ENCODE data around the gene PRSS38.

- no peak for TF ChIP-seq CTCF (IDR thresholded peaks at IDR 0.05)
- no peak for TF ChIP-seq POLR2A (IDR thresholded peaks at IDR 0.05)
Observed at GRCh38 chr1:227789084-227790033, 26.1 kb upstream of the PRSS38 start.

Measured in esophagus squamous epithelium (tissue), 4 donors.